Neuronal stem cell (in vitro differentiated cells): ENCODE measurements around the gene EMC10.

ENCODE experiments used
- DNase-seq: peaks from one replicate; pipeline ENCODE4 v3.0.0-alpha.2; 2013; ENCODE audit warnings: low spot score
- H2AFZ ChIP-seq: one replicate; pipeline ENCODE4 v1.6.1; 2013; ENCODE audit warnings: mild to moderate bottlenecking, low read length, inconsistent platforms
- H2AK5ac ChIP-seq: 2 replicates; pipeline ENCODE4 v1.6.1; 2013; ENCODE audit warnings: low read depth, mild to moderate bottlenecking, inconsistent platforms, low read length, moderate library complexity, mixed read lengths
- H2BK120ac ChIP-seq: 2 replicates; pipeline ENCODE4 v1.6.1; 2013; ENCODE audit warnings: low read depth, mild to moderate bottlenecking, inconsistent platforms, low read length, moderate library complexity, mixed read lengths
- H2BK12ac ChIP-seq: one replicate; pipeline ENCODE4 v1.6.1; 2013; ENCODE audit warnings: low read length, inconsistent platforms
- H2BK15ac ChIP-seq: 2 replicates; pipeline ENCODE4 v1.6.1; 2013; ENCODE audit warnings: mild to moderate bottlenecking, low read length, inconsistent platforms, mixed read lengths
- H2BK5ac ChIP-seq: one replicate; pipeline ENCODE4 v1.6.1; 2013; ENCODE audit warnings: inconsistent platforms, mild to moderate bottlenecking, low read length, moderate library complexity
- H3K14ac ChIP-seq: one replicate; pipeline ENCODE4 v1.6.1; 2013; ENCODE audit warnings: low read length, inconsistent platforms
- H3K18ac ChIP-seq: 2 replicates; pipeline ENCODE4 v1.6.1; 2013; ENCODE audit warnings: low read length, inconsistent platforms
- H3K23ac ChIP-seq: 2 replicates; pipeline ENCODE4 v1.6.1; 2013; ENCODE audit warnings: low read depth, mild to moderate bottlenecking, mixed read lengths, low read length, inconsistent platforms; ENCODE audit not compliant: poor library complexity
- H3K27ac ChIP-seq: replicated peaks from 3 replicates; pipeline ENCODE4 v1.5.1; 2013; ENCODE audit warnings: low read length, inconsistent platforms
- H3K27me3 ChIP-seq, 3 experiments: 2 replicates each; pipeline ENCODE4 v1.6.1; 2013; ENCODE audit warnings: low read length in 3 of 3, mild to moderate bottlenecking in 2 of 3, inconsistent platforms in 1 of 3, low read depth in 1 of 3, mixed read lengths in 1 of 3, moderate library complexity in 1 of 3; ENCODE audit not compliant: control insufficient read depth in 3 of 3, insufficient read depth in 3 of 3
- H3K36me3 ChIP-seq, 2 donors: replicated peaks in 1 of 2; 2 replicates each; pipeline ENCODE4 v1.6.1; 2013; ENCODE audit warnings: low read length in 2 of 2; ENCODE audit not compliant: control insufficient read depth in 2 of 2, insufficient read depth in 2 of 2
- H3K4ac ChIP-seq: 2 replicates; pipeline ENCODE4 v1.6.1; 2013; ENCODE audit warnings: inconsistent platforms, mild to moderate bottlenecking, low read length, moderate library complexity
- H3K4me1 ChIP-seq, 2 donors: 1 replicate in 1 of 2; 2 replicates in 1 of 2; pipeline ENCODE4 v1.6.1; 2013; ENCODE audit warnings: low read length in 2 of 2, low read depth in 1 of 2; ENCODE audit not compliant: control insufficient read depth in 2 of 2, insufficient read depth in 1 of 2
- H3K4me2 ChIP-seq: one replicate; pipeline ENCODE4 v1.6.1; 2013; ENCODE audit warnings: mild to moderate bottlenecking, low read length, inconsistent platforms; ENCODE audit not compliant: insufficient read depth, poor library complexity, severe bottlenecking
- H3K4me3 ChIP-seq, 2 donors: 2 replicates each; pipeline ENCODE4 v1.5.1; 2013; ENCODE audit warnings: low read length in 2 of 2, mild to moderate bottlenecking in 2 of 2, inconsistent platforms in 1 of 2, moderate library complexity in 1 of 2
- H3K79me1 ChIP-seq: one replicate; pipeline ENCODE4 v1.6.1; 2013; ENCODE audit warnings: low read depth, mild to moderate bottlenecking, inconsistent platforms, low read length, moderate library complexity
- H3K9ac ChIP-seq: one replicate; pipeline ENCODE4 v1.6.1; 2013; ENCODE audit warnings: mild to moderate bottlenecking, low read depth, low read length, inconsistent platforms; ENCODE audit not compliant: poor library complexity
- H3K9me3 ChIP-seq, 2 donors: replicated peaks in 1 of 2; 2 replicates each; pipeline versions ENCODE3 to v1.6.1; 2013; ENCODE audit warnings: low read length in 2 of 2, mild to moderate bottlenecking in 2 of 2, inconsistent platforms in 1 of 2, low read depth in 1 of 2, mixed read lengths in 1 of 2, moderate library complexity in 1 of 2; ENCODE audit not compliant: control insufficient read depth in 2 of 2, insufficient read depth in 1 of 2
- H4K8ac ChIP-seq: one replicate; pipeline ENCODE4 v1.6.1; 2013; ENCODE audit warnings: low read depth, mild to moderate bottlenecking, inconsistent platforms, low read length, moderate library complexity
- H4K91ac ChIP-seq: one replicate; pipeline ENCODE4 v1.6.1; 2013; ENCODE audit warnings: low read length, low read depth, mild to moderate bottlenecking, inconsistent platforms; ENCODE audit not compliant: poor library complexity
- WGBS, 2 donors: extraction: QIAGEN DNeasy Blood & Tissue Kit; methylation state at CpG; one replicate each; pipeline ENCODE4 v1.1.7; 2013; ENCODE audit warnings: missing lambda C conversion rate in 2 of 2, mixed read lengths in 1 of 2; ENCODE audit not compliant: insufficient read length in 2 of 2, insufficient replicate concordance in 1 of 2; ENCODE audit errors: extremely low coverage in 2 of 2; 5-methylcytosine and 5-hydroxymethylcytosine counted together

The EMC10 gene

DNA sequence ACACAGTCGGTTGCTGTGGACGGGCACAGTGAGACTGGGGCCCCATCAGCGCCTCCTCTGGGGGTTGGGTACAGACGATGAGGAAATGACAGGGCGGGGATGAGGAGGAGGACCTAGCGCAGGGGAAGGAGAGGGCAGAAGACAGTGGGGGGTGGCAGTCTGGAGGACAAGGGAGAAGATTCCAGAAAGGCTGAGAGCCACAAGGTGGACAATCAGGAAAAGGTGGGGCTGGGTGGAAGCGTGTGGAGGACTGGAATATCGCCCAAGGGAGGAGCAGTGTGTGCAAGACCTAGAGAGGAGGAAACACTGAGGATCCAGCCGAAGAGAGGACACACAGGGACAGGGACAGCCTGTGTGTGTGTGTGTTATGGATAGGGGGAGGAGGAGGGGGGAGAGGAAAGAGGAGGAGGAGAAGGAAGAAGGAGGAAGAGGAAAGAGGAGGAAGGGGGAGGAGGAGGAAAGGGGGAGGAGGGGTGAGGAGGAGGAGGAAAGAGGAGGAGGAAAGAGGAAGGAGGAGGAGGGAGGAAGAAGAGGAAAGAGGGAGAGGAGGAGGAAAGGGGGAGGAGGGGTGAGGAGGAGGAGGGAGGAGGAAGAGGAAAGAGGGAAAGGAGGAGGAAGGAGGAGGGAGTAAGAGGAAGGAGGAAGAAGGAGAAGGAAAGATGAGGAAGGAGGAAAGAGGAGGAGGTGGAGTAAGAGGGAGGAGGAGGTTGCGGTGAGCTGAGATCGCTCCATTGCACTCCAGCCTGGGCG lies 16.2 kb downstream of the EMC10 start:
- H4K91ac ChIP-seq, result no peak overlapping the region
- WGBS, 2 donors, result no CpG with 5 or more reads among the region's 12 CpGs
- H3K27me3 ChIP-seq, result peaks cover 0 to 64% (median 6%) of the 10 kb centered on the region in 3 experiments
- H2BK5ac ChIP-seq, result no peak overlapping the region
- peak overlapping the region; percentile 31 for H2BK12ac ChIP-seq
- H2AK5ac ChIP-seq, result no peak overlapping the region
- peaks cover 2 to 7% of the 10 kb centered on the region in 2 donors for H3K9me3 ChIP-seq
- no peak overlapping the region for H3K23ac ChIP-seq
- no peak overlapping the region for H3K4ac ChIP-seq
- no peak overlapping the region for H3K9ac ChIP-seq
- H2AFZ ChIP-seq, result peak overlapping the region; percentile 63
- no peaks in the 10 kb centered on the region for H3K36me3 ChIP-seq
- peak overlapping the region; percentile 40 for H3K18ac ChIP-seq
- H3K4me2 ChIP-seq, result no peak overlapping the region
- H3K14ac ChIP-seq, result no peak overlapping the region
- no peak overlapping the region for H4K8ac ChIP-seq
- no peak overlapping the region for H3K4me3 ChIP-seq
- no peaks in the 10 kb centered on the region for H3K79me1 ChIP-seq
- H2BK120ac ChIP-seq, result no peak overlapping the region
- no peak overlapping the region for H2BK15ac ChIP-seq
- H3K27ac ChIP-seq, result no peak overlapping the region
- peaks cover 27 to 31% of the 10 kb centered on the region in 2 donors for H3K4me1 ChIP-seq
- no peak for DNase-seq

DNA sequence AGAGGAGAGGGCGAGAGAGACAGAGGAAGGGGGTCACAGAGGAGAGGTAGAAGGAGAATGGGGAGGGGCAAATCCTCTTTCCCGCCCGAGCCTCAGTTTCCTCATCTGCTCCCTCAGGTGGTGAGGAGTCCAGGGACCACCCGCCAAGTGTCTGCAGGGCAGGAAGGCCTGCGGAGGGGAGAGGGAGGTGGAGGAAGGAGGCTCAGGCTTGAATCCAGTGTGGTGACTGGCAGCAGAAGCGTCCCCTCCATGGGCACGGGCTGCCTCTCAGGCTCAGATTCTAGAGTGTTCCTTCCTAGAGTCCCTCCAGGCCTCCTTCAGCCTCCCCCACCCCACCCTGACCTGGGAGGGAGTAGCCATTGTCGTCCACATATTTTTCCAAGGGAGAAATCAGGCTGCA lies 16.9 kb downstream of the EMC10 start:
- Histone ChIP-seq H3K4me3 (no peak overlapping the region), H2BK120ac (no peak overlapping the region), H2BK12ac (peak overlapping the region; percentile 7), H3K27me3 (peaks cover 0 to 66% (median 6%) of the 10 kb centered on the region in 3 experiments), H3K4me1 (peaks cover 27 to 31% of the 10 kb centered on the region in 2 donors), H2BK5ac (no peak overlapping the region), H4K91ac (no peak overlapping the region), H4K8ac (no peak overlapping the region), H2AFZ (no peak overlapping the region), H3K79me1 (no peaks in the 10 kb centered on the region), H3K14ac (no peak overlapping the region), H2AK5ac (peak overlapping the region; percentile 14), H3K9ac (no peak overlapping the region), H3K18ac (peak overlapping the region; percentile 77), H3K4ac (no peak overlapping the region), H3K36me3 (no peaks in the 10 kb centered on the region), H3K9me3 (peaks cover 2 to 7% of the 10 kb centered on the region in 2 donors), H3K23ac (no peak overlapping the region), H3K4me2 (no peak overlapping the region), H2BK15ac (no peak overlapping the region), H3K27ac (no peak overlapping the region)
- DNase-seq, result no peak
- WGBS, 2 donors, result no CpG with 5 or more reads among the region's 8 CpGs

DNA sequence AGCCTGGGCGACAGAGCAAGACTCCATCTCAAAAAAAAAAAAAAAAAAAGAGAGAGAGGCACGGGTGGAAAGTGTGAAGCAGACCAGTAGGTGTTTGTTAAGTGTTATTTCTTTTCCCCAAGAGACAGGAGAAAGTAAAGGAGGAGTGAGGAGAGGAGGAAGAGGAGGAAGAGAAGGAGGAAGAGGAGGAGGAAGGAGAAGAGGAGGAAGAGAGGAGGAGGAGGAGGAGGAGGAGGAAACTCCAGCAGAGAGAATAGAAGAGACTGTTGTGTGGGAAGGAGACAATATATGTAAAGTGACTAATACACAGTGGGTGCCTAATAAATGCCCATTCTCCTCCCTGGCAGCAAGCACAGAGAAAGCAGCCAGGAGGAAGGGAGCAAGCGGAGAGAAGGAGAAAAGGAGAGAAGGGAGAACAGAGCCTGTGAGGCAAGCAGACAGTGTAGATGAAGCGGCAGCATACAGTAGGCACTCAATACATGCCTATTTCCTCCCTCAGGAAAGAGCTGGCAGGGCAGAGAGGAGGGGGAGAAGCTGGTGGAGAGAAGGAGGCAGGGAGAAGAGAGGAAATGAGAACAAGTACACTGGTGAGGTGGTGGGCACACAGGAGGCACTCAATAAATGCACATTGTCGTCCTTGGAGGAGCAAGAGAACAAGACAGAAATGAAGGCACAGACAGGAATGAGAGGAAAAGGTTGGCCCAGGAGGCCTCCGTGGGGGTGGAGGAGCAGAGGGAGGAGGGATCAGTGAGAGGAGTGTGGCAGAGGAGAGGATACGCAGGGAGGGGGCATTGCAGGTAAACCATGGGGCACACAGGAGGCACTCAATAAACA lies 18.1 kb downstream of the EMC10 start:
- Histone ChIP-seq H3K9me3 (peaks cover 2 to 7% of the 10 kb centered on the region in 2 donors), H2BK5ac (no peak overlapping the region), H2BK15ac (no peak overlapping the region), H3K27ac (no peak overlapping the region), H3K4ac (no peak overlapping the region), H3K9ac (no peak overlapping the region), H2AFZ (no peak overlapping the region), H3K14ac (no peak overlapping the region), H4K91ac (no peak overlapping the region), H3K18ac (peak overlapping the region; percentile 51), H3K4me3 (peak overlapping the region in 1 of 2 donors; percentile 12), H3K36me3 (no peaks in the 10 kb centered on the region), H2BK120ac (no peak overlapping the region), H2BK12ac (no peak overlapping the region), H3K23ac (no peak overlapping the region), H3K4me1 (peaks cover 21 to 30% of the 10 kb centered on the region in 2 donors), H4K8ac (peak overlapping the region; percentile 57), H3K4me2 (no peak overlapping the region), H2AK5ac (peak overlapping the region; percentile 18), H3K27me3 (peaks cover 0 to 66% (median 6%) of the 10 kb centered on the region in 3 experiments), H3K79me1 (no peaks in the 10 kb centered on the region)
- DNase-seq, result no peak
- WGBS, 2 donors, result no CpG with 5 or more reads among the region's 7 CpGs

DNA sequence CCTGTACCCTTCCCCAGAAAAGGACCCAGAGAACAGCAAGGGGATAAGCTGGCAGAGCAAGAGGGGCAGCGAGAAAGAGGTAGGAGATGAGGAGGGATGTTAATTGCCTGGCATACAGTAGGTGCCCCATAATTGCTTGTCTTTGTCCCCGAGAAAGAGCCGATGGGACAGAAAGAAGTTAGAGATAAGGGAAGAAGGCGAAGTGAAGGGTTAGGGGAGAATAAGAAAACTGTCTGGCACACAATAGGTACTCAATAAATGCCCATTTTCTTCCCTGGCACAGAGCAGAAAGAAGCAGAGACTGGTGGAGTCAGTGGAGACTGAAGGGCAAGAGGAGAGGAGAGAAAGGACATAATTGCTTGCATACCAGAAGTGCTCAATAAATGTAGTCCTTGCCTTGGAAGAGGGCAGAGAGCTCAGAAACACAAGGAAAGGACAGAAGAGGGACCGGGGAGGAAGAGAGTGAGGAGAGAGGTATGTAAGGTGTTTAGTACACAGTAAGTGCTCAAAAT lies 18.8 kb downstream of the EMC10 start:
- H2BK120ac ChIP-seq, result no peak overlapping the region
- H3K4me1 ChIP-seq, result peaks cover 22 to 27% of the 10 kb centered on the region in 2 donors
- H2BK15ac ChIP-seq, result no peak overlapping the region
- H2BK5ac ChIP-seq, result no peak overlapping the region
- no peak overlapping the region for H2BK12ac ChIP-seq
- H4K8ac ChIP-seq, result no peak overlapping the region
- no peak overlapping the region for H3K4me2 ChIP-seq
- H3K27me3 ChIP-seq, result peaks cover 0 to 69% (median 6%) of the 10 kb centered on the region in 3 experiments
- no peak overlapping the region for H4K91ac ChIP-seq
- no peak overlapping the region for H3K27ac ChIP-seq
- no peak overlapping the region for H3K4ac ChIP-seq
- WGBS, 2 donors, result no CpG with 5 or more reads among the region's 5 CpGs
- H3K4me3 ChIP-seq, result no peak overlapping the region
- no peak overlapping the region for H3K23ac ChIP-seq
- H3K14ac ChIP-seq, result no peak overlapping the region
- no peak overlapping the region for H2AFZ ChIP-seq
- H3K9me3 ChIP-seq, result peaks cover 2 to 7% of the 10 kb centered on the region in 2 donors
- H3K79me1 ChIP-seq, result no peaks in the 10 kb centered on the region
- H2AK5ac ChIP-seq, result peak overlapping the region; percentile 3
- no peak overlapping the region for H3K18ac ChIP-seq
- H3K36me3 ChIP-seq, result no peaks in the 10 kb centered on the region
- DNase-seq, result no peak
- H3K9ac ChIP-seq, result no peak overlapping the region
